ENCODE data around the gene F12.
"Not testable (repeated sequence)": the region's sequence is repeated elsewhere in the genome, so short reads cannot be mapped to it uniquely, and the experiment has no call there.

F12 gene

GRCh38 chr5:177368869-177369644 is 40.3 kb downstream of the F12 start:
- DNase-seq (ENCODE audit: low read depth), result no peak

DNA sequence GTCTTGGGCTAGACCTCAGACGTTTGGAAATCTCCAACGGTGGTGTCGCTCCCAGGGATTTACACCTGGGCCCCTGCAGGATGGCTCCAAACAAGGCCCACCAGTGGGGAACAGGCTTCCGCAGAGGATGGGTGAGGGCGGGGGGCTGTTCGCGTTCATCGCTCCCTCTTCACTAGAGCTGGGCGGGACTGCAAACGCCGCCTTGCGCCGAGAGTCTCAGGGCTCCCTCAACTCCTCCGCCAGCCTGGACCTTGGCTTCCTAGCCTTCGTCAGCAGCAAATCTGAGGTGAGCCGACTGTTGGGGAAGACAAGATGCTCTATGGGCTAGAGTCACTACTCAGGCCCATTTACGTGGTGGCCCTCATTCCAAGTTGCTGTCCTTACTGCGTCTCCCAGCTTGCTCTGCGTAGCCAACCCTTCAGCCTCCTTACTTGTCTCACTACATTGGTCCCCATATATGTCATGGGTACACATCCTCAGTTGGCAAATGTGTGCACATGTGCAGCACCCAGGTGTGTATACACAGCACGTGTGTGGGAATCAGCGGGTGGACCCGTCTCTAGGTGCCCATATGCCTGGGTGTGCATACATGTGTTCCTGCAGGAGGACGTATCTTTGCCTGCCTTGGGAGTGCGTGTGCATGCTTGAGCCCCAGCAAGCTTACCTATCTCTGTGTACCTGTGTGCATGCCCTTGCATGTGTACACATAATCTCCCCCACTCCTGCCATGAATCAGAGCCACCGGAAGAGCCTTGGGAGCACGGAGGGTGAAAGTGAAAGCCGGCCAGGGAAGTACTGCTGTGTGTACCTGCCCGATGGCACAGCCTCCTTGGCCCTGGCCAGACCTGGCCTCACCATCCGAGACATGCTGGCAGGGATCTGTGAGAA is 41.1 kb downstream of the F12 start:
- DNase-seq (ENCODE audit: low read depth), result no peak

- DNase-seq (ENCODE audit: low read depth), result no peak
Measured at GRCh38 chr5:177367323-177367848, 42.0 kb downstream of the F12 start.

DNA sequence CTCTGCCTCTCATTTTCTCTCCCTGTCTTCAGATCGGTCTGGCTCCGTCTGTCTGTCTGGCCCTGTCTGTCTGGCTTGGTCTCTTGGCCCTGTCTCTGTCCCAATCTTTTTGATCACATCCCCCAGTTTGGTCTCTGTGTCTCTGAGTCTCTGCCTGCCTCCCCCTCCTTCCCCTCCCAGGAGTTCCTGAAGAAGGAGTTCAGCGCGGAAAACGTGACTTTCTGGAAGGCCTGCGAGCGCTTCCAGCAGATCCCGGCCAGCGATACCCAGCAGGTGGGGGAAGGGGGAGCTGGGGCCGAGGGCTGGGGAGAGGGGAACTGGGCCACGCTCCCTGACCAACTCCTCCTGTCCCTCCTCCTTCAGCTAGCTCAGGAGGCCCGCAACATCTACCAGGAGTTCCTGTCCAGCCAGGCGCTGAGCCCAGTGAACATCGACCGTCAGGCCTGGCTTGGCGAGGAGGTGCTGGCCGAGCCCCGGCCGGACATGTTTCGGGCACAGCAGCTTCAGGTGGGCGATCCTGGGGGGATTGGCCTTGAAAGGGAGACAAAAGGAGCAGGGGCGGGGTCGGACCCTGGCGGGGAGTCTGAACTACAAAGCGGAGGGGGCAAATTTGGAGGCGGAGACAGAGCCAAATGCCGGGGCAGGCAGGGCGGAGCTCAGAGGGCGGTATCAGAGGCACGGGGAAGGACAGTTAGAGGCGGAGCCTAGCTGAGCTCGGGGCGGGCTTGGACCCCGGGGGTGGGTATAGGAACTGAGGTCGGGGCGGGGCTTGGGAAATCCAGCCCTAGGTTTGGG is 42.6 kb downstream of the F12 start:
- no peak for DNase-seq (ENCODE audit: low read depth)

DNA sequence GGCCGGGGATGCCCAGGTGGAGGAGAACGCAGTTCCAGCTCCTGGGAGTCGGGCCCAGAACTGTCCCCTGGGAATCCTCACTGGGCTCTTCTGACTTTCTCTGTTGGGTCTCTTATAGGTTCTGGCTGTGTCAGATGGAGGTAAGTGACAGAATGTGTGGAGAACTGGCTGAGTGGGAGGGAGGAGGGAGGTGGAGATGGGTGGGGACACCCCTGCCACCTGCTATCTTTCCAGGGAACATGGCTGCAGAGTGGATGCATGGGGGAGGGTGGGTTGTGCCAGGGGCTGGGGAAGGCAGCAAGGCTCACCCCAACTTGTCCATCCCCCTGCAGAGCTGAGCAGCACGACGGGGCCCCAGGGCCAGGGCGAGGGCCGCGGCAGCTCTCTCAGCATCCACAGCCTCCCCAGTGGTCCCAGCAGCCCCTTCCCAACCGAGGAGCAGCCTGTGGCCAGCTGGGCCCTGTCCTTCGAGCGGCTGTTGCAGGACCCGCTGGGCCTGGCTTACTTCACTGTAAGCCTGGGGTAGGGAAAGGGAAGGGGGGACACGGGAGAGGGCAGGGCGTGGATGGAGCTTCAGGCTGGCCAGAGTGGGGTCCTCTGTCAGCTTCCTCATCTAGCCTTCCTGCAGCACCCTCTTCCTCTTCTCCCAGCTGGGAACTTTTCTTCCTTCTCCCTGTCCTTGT is 43.4 kb downstream of the F12 start:
- DNase-seq (ENCODE audit: low read depth), result no peak

DNA sequence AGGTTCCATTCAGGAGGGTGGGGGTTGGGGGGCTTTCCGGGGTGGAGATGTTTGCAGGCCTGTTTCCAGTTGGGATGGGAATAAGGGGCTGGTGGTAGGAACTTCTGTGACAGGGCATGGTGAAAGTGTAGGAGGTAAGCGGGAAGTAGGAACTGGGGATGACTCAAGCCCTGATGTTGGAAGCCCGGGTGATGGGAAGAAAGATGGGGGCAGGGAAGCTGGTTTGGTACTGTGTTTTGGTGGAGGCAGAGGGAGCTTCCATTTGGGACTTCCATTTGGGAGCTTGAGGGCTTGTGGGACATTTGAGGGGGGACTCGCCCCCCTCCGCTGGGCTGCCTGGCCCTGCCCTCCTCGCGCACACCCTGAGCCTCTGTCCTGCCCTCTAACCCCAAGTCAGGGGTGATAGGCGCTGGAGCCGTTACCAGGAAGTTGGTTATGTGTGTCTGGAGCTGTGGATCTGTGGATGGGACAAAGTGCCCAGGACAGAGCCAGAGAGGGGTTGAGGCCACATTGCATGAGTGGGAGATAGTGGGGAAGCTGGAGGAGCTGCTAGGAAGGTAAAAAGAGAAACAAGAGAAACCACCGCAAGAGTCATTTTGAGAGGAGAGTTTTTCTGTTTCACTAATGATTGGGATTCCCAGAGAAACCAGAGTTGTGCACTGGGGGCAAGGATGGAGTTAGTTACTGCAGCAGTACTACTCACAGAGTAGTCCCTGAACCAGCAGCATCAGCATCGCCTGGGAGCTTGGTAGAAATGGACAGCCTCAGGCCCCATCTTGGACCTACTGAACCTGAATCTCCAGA is 45.0 kb downstream of the F12 start:
- DNase-seq (ENCODE audit: low read depth), result no peak

- DNase-seq (ENCODE audit: low read depth), result no peak
Measured at GRCh38 chr5:177363565-177363964, 45.8 kb downstream of the F12 start.

GRCh38 chr5:177362610-177363507 is 46.5 kb downstream of the F12 start:
- DNase-seq (ENCODE audit: low read depth), result peak; percentile 52

GRCh38 chr5:177362292-177362609 is 47.1 kb downstream of the F12 start:
- no peak for DNase-seq (ENCODE audit: low read depth)

DNA sequence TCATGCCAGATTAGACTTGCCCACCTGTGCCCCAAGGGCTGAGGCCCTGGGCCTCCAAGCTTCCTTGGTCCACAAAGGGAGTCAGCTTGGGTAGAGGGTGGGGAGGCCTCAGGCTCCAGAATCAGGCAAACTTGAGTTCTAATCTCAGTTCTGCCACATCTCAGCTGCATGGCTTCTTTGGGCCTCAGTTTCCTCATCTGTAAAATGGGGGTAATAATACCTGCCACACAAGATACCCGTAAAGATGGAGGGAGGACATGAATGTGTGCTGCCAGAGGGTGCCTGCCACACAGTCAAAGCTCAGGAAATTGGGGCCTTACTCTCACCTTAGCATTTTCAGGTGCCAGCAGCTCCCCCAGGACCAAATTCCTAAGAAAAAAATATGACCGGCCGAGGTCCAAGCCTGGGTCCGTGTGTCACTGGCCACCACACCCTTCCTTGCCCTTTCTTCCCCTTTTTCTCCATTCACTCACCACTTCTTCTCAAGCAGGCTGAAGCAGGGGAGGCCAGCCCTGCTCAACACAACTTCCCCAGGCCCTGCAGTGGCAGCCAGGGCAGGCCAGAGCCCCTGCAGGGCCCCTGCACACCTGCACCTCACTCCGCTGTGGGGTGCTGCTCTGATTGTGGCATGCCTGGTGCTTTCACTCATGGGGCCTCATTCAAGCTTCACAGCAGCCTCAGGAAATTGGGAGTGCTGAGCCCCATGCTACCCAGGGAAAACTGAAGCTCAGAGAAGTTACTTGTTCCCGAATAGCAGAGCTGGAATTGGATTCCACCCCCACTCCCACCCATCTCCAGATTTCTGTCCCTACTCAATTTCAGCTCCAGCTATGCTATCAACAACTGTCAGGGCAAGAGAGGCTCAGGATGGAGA is 47.7 kb downstream of the F12 start:
- DNase-seq (ENCODE audit: low read depth), result no peak

DNA sequence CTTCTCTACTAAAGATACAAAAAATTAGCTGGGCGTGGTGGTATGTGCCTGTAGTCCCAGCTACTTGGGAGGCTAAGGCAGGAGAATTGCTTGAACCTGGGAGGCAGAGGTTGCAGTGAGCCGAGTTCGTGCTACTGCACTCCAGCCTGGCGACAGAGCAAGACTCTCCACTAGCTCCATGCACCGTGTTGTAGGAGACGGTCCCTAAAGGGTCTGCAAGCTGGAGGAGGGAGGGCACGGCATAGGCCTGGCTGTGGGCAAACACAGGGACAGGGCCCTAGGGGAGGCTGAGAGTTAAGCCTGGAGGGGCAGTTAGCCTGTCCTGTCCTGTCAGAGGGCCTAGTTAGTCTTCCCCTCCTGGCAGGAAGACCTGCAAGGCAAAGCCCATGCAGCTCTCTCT is 48.6 kb downstream of the F12 start:
- not testable (repeated sequence) for DNase-seq (ENCODE audit: low read depth)

DNA sequence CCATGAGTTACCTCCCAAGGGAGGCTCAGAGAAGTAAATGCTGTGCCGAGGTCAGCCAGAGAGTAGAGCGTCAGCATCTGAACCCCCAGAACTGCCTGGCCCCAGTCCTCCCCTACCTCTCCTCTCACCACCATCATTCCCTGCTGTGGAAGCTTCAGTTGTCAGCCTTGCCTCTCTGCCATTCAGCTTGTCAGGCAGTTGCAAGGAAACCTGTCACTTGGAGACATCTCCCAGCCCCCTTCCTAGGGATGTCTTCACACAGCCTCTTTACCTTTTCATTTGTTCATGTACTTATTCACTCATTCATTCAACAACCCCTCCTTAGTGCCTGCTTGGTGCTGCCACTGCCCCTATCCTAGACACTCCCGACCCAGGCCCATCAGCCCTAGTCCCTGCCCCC is 49.5 kb downstream of the F12 start:
- no peak for DNase-seq (ENCODE audit: low read depth)

DNA sequence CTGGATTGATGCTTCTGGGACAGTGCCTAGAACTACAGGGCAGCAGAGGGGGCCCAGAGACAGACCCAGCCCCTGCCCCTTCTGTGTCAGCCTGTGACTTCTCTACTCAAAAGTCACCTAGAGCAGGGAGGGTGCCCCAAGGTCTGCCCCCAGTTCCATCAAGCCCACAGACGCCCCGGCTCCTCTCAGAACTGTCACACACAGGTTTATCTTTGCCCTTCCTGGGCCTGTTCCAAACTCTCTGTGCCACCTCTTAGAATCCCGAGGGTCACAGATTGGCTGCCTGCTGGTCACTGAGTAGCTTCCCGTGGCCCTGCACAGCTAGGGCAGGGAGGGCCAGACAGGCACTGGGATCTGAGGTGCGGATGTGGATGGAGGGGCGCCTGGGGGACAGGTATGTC is 49.9 kb downstream of the F12 start:
- DNase-seq (ENCODE audit: low read depth), result no peak

GRCh38 chr5:177358370-177358819 is 51.0 kb downstream of the F12 start:
- DNase-seq (ENCODE audit: low read depth), result no peak

GRCh38 chr5:177357459-177358351 is 51.7 kb downstream of the F12 start, which contains the start of gene RGS14:
Gene RGS14, plus strand, starts transcription at chr5:177357924. Its CDS starts 101 bp downstream, at chr5:177358025.
- DNase-seq (ENCODE audit: low read depth), result peak; percentile 58

- no peak for DNase-seq (ENCODE audit: low read depth)
Measured at GRCh38 chr5:177357146-177357458, 52.3 kb downstream of the F12 start.

- no peak for DNase-seq (ENCODE audit: low read depth)
Measured at GRCh38 chr5:177356746-177357145, 52.6 kb downstream of the F12 start.

- no peak for DNase-seq (ENCODE audit: low read depth)
Measured at GRCh38 chr5:177355868-177356168, 53.5 kb downstream of the F12 start.

Measured in activated gamma-delta T cell treated with anti-CD3 and anti-CD28 coated beads, Interleukin-2, amount 50 U/mL, for 16 hours (primary cell).